HepG2 (cell line): Measurements from ENCODE around the gene LRTM2.

Experiments used
- BCL3 ChIP-seq: sonication (generic); formaldehyde crosslinking; IDR thresholded peaks from 2 replicates; pipeline ENCODE4 v1.5.1; 2020; ENCODE audit warnings: mild to moderate bottlenecking, missing genetic modification reagents, moderate library complexity
- BHLHE40 ChIP-seq: IDR thresholded peaks from 2 replicates; pipeline ENCODE4 v1.6.1; 2011; ENCODE audit warnings: low read length, improper control_type of control experiment
- DDIT3 ChIP-seq: sonication (generic); formaldehyde crosslinking; IDR thresholded peaks from 2 replicates; pipeline ENCODE4 v1.4.0; 2020; ENCODE audit warnings: mild to moderate bottlenecking, missing genetic modification reagents
- GATA4 ChIP-seq: sonication (generic); IDR thresholded peaks from 2 replicates; pipeline ENCODE4 v1.6.1; 2016; ENCODE audit warnings: antibody characterized with exemption, low read depth, borderline replicate concordance
- JUN ChIP-seq: sonication (generic); formaldehyde crosslinking; IDR thresholded peaks from 2 replicates; pipeline ENCODE4 v1.4.0; 2020; ENCODE audit warnings: mild to moderate bottlenecking, missing genetic modification reagents
- KDM5A ChIP-seq: fragments of 200-600 bp; sonication (generic); IDR thresholded peaks from 2 replicates; pipeline ENCODE4 v1.7.0; 2018; ENCODE audit warnings: antibody characterized with exemption, mild to moderate bottlenecking, low read length, borderline replicate concordance
- REST ChIP-seq, 2 experiments: IDR thresholded peaks; 2 replicates each; pipeline ENCODE4 v1.6.1; 2011 to 2012; ENCODE audit warnings: low read length in 2 of 2, borderline replicate concordance in 1 of 2, low read depth in 1 of 2, mild to moderate bottlenecking in 1 of 2, moderate library complexity in 1 of 2
- TOE1 ChIP-seq: sonication (generic); formaldehyde crosslinking; IDR thresholded peaks from 2 replicates; pipeline ENCODE4 v1.4.0; 2020; ENCODE audit warnings: mild to moderate bottlenecking, missing genetic modification reagents
- ZBTB33 ChIP-seq: sonication (generic); formaldehyde crosslinking; IDR thresholded peaks from 2 replicates; pipeline ENCODE4 v1.4.0; 2020; ENCODE audit warnings: missing genetic modification reagents
- ZNF124 ChIP-seq: sonication (generic); formaldehyde crosslinking; IDR thresholded peaks from 2 replicates; pipeline ENCODE4 v1.4.0; 2020; ENCODE audit warnings: missing genetic modification reagents
- ZNF180 ChIP-seq: sonication (generic); formaldehyde crosslinking; IDR thresholded peaks from 2 replicates; pipeline ENCODE4 v1.4.0; 2020; ENCODE audit warnings: low read depth, missing genetic modification reagents, borderline replicate concordance
- ZNF343 ChIP-seq: sonication (generic); formaldehyde crosslinking; IDR thresholded peaks from 2 replicates; pipeline ENCODE4 v1.4.0; 2020; ENCODE audit warnings: mild to moderate bottlenecking, missing genetic modification reagents
- ZNF383 ChIP-seq: sonication (generic); formaldehyde crosslinking; IDR thresholded peaks from 2 replicates; pipeline ENCODE4 v1.4.0; 2020; ENCODE audit warnings: missing genetic modification reagents, mild to moderate bottlenecking, borderline replicate concordance
- ZNF629 ChIP-seq: sonication (generic); formaldehyde crosslinking; conservative IDR thresholded peaks from 2 replicates; pipeline ENCODE4 v1.5.0; 2020; ENCODE audit warnings: missing genetic modification reagents

- TF ChIP-seq ZNF383 (no peak), BHLHE40 (no peak), GATA4 (no peak), ZNF629 (CRISPR knock-in tag) (no peak), JUN (no peak), REST (IDR thresholded peaks at IDR 0.05; ENCODE audit: borderline replicate concordance in 1 of 2, low read depth in 1 of 2, low read length in 2 of 2) (no peak), ZNF180 (CRISPR knock-in tag) (no peak), BCL3 (no peak), TOE1 (CRISPR knock-in tag) (no peak), DDIT3 (CRISPR knock-in tag) (no peak), ZNF343 (CRISPR knock-in tag) (no peak), ZBTB33 (CRISPR knock-in tag) (no peak), KDM5A (no peak), ZNF124 (CRISPR knock-in tag) (no peak)
Observed at GRCh38 chr12:1882405-1882804, 62.0 kb downstream of the LRTM2 start.
